Stimulated activated effector memory CD8-positive, alpha-beta T cell treated with anti-CD3 and anti-CD28 coated beads, Interleukin-12 subunit alpha, Interleukin-12 subunit beta, amount 100 ng/mL, for 72 hours (primary cell): Measurements from ENCODE around the gene PPFIA4.

Experiments
- ATAC-seq: fragments of 150-1000 bp; cut with Tn5 transposase; 2 replicates; pipeline ENCODE4 v1.10.0; 2021
- DNase-seq, 2 donors: peaks; one replicate each; pipeline ENCODE4 v3.0.0; 2021 to 2022; ENCODE audit warnings: low spot score in 2 of 2
- H3K27ac Mint-ChIP-seq: one replicate; pipeline ENCODE4 v1.8.0; 2022; ENCODE audit warnings: mild to moderate bottlenecking, mixed read lengths
- H3K36me3 Mint-ChIP-seq: one replicate; pipeline ENCODE4 v1.8.0; 2022; ENCODE audit warnings: mild to moderate bottlenecking, mixed read lengths
- H3K4me1 Mint-ChIP-seq: one replicate; pipeline ENCODE4 v1.8.0; 2022; ENCODE audit warnings: mixed read lengths
- H3K4me3 Mint-ChIP-seq: one replicate; pipeline ENCODE4 v1.8.0; 2022; ENCODE audit warnings: mild to moderate bottlenecking, mixed read lengths
- H3K9me3 Mint-ChIP-seq: one replicate; pipeline ENCODE4 v1.8.0; 2022; ENCODE audit warnings: mixed read lengths

PPFIA4 gene

GRCh38 chr1:203056516-203056915, 30.2 kb downstream of the PPFIA4 start:
- DNase-seq = no peak
- H3K27ac Mint-ChIP-seq = no peak overlapping the region
- no peaks in the 10 kb centered on the region for H3K9me3 Mint-ChIP-seq
- H3K36me3 Mint-ChIP-seq = peaks cover 37% of the 10 kb centered on the region
- no peak overlapping the region for H3K4me3 Mint-ChIP-seq
- no peak for ATAC-seq
- no peaks in the 10 kb centered on the region for H3K4me1 Mint-ChIP-seq

GRCh38 chr1:203057911-203058675, 31.8 kb downstream of the PPFIA4 start:
- Mint-ChIP-seq H3K4me1 (no peaks in the 10 kb centered on the region), H3K36me3 (peaks cover 37% of the 10 kb centered on the region), H3K9me3 (no peaks in the 10 kb centered on the region), H3K27ac (peak overlapping the region; percentile 8), H3K4me3 (no peak overlapping the region)
- ATAC-seq = no peak
- no peak for DNase-seq

- Mint-ChIP-seq H3K27ac (no peak overlapping the region), H3K9me3 (no peaks in the 10 kb centered on the region), H3K36me3 (peaks cover 37% of the 10 kb centered on the region), H3K4me1 (no peaks in the 10 kb centered on the region), H3K4me3 (no peak overlapping the region)
- no peak for DNase-seq
- ATAC-seq = no peak
Measured at GRCh38 chr1:203058676-203058935, 32.3 kb downstream of the PPFIA4 start.

GRCh38 chr1:203059485-203059884, 33.2 kb downstream of the PPFIA4 start:
- Mint-ChIP-seq H3K9me3 (no peaks in the 10 kb centered on the region), H3K4me3 (no peak overlapping the region), H3K36me3 (peaks cover 35% of the 10 kb centered on the region), H3K4me1 (no peaks in the 10 kb centered on the region), H3K27ac (no peak overlapping the region)
- ATAC-seq = no peak
- DNase-seq = no peak

GRCh38 chr1:203060115-203060514, 33.8 kb downstream of the PPFIA4 start:
- H3K27ac Mint-ChIP-seq = no peak overlapping the region
- DNase-seq (no peak), ATAC-seq (no peak)
- no peak overlapping the region for H3K4me3 Mint-ChIP-seq
- no peaks in the 10 kb centered on the region for H3K4me1 Mint-ChIP-seq
- no peaks in the 10 kb centered on the region for H3K9me3 Mint-ChIP-seq
- H3K36me3 Mint-ChIP-seq = peaks cover 31% of the 10 kb centered on the region

- ATAC-seq = no peak
- Mint-ChIP-seq H3K27ac (no peak overlapping the region), H3K36me3 (peaks cover 21% of the 10 kb centered on the region), H3K4me3 (no peak overlapping the region), H3K9me3 (no peaks in the 10 kb centered on the region), H3K4me1 (no peaks in the 10 kb centered on the region)
- DNase-seq = no peak
Measured at GRCh38 chr1:203063287-203063686, 37.0 kb downstream of the PPFIA4 start.

GRCh38 chr1:203065191-203065590, 38.9 kb downstream of the PPFIA4 start:
- no peak overlapping the region for H3K27ac Mint-ChIP-seq
- H3K9me3 Mint-ChIP-seq = no peaks in the 10 kb centered on the region
- DNase-seq (no peak), ATAC-seq (no peak)
- H3K36me3 Mint-ChIP-seq = peaks cover 20% of the 10 kb centered on the region
- H3K4me1 Mint-ChIP-seq = no peaks in the 10 kb centered on the region
- no peak overlapping the region for H3K4me3 Mint-ChIP-seq

- H3K4me1 Mint-ChIP-seq = no peaks in the 10 kb centered on the region
- no peak overlapping the region for H3K27ac Mint-ChIP-seq
- ATAC-seq (no peak), DNase-seq (no peak)
- H3K9me3 Mint-ChIP-seq = no peaks in the 10 kb centered on the region
- no peak overlapping the region for H3K4me3 Mint-ChIP-seq
- H3K36me3 Mint-ChIP-seq = peaks cover 16% of the 10 kb centered on the region
Measured at GRCh38 chr1:203065986-203066385, 39.7 kb downstream of the PPFIA4 start.

- no peak for DNase-seq
- no peak for ATAC-seq
- H3K4me1 Mint-ChIP-seq = no peaks in the 10 kb centered on the region
- no peak overlapping the region for H3K4me3 Mint-ChIP-seq
- no peak overlapping the region for H3K27ac Mint-ChIP-seq
- H3K36me3 Mint-ChIP-seq = peaks cover 14% of the 10 kb centered on the region
- no peaks in the 10 kb centered on the region for H3K9me3 Mint-ChIP-seq
Measured at GRCh38 chr1:203066965-203067364, 40.7 kb downstream of the PPFIA4 start.

- H3K36me3 Mint-ChIP-seq = peaks cover 29% of the 10 kb centered on the region
- H3K27ac Mint-ChIP-seq = no peak overlapping the region
- no peaks in the 10 kb centered on the region for H3K4me1 Mint-ChIP-seq
- ATAC-seq (no peak), DNase-seq (no peak)
- no peak overlapping the region for H3K4me3 Mint-ChIP-seq
- H3K9me3 Mint-ChIP-seq = no peaks in the 10 kb centered on the region
Measured at GRCh38 chr1:203069030-203069747, 42.9 kb downstream of the PPFIA4 start.

GRCh38 chr1:203072002-203072602, 45.8 kb downstream of the PPFIA4 start:
- peaks cover 29% of the 10 kb centered on the region for H3K36me3 Mint-ChIP-seq

GRCh38 chr1:203072911-203073310, 46.6 kb downstream of the PPFIA4 start:
- ATAC-seq = no peak
- Mint-ChIP-seq H3K4me3 (no peak overlapping the region), H3K36me3 (peaks cover 23% of the 10 kb centered on the region), H3K27ac (no peak overlapping the region), H3K4me1 (peaks cover 7% of the 10 kb centered on the region), H3K9me3 (no peaks in the 10 kb centered on the region)
- no peak for DNase-seq

More at GRCh38 chr1:203072002-203072602, 45.8 kb downstream of the PPFIA4 start:
- no peak for DNase-seq
- H3K4me1 Mint-ChIP-seq = peaks cover 7% of the 10 kb centered on the region
- no peak for ATAC-seq
- H3K4me3 Mint-ChIP-seq = no peak overlapping the region
- no peaks in the 10 kb centered on the region for H3K9me3 Mint-ChIP-seq
- H3K27ac Mint-ChIP-seq = no peak overlapping the region

- peaks cover 7% of the 10 kb centered on the region for H3K4me1 Mint-ChIP-seq
- H3K27ac Mint-ChIP-seq = no peak overlapping the region
- ATAC-seq = no peak
- no peak overlapping the region for H3K4me3 Mint-ChIP-seq
- H3K36me3 Mint-ChIP-seq = peaks cover 23% of the 10 kb centered on the region
- DNase-seq = no peak
- no peaks in the 10 kb centered on the region for H3K9me3 Mint-ChIP-seq
Measured at GRCh38 chr1:203073469-203073868, 47.2 kb downstream of the PPFIA4 start.

GRCh38 chr1:203074610-203075009, 48.3 kb downstream of the PPFIA4 start:
- Mint-ChIP-seq H3K4me3 (peak overlapping the region; percentile 2), H3K9me3 (no peaks in the 10 kb centered on the region), H3K36me3 (peaks cover 23% of the 10 kb centered on the region), H3K4me1 (peaks cover 7% of the 10 kb centered on the region), H3K27ac (no peak overlapping the region)
- no peak for ATAC-seq
- DNase-seq = no peak

GRCh38 chr1:203075236-203076030, 49.1 kb downstream of the PPFIA4 start:
- Mint-ChIP-seq H3K9me3 (no peaks in the 10 kb centered on the region), H3K27ac (no peak overlapping the region), H3K4me3 (peak overlapping the region; percentile 2), H3K36me3 (peaks cover 28% of the 10 kb centered on the region), H3K4me1 (peaks cover 7% of the 10 kb centered on the region)
- ATAC-seq (peak; percentile 8), DNase-seq (no peak)
